ENCODE results near the gene NEU2. TPM values are rescaled to one million over a fixed set of nuclear protein-coding genes. Genes with fewer than 3 reads are reported as not detected.

Gene NEU2
- polyA plus RNA-seq, 3 donors: not detected

GRCh38 chr2:233060501-233060979, 28.1 kb downstream of the NEU2 start:
- Mint-ChIP-seq H3K27ac (peak overlapping the region; percentile 92 to 97 (median 96)), H3K4me3 (peak overlapping the region; percentile 97 to 98), H3K27me3 (ENCODE audit: low read depth in 3 of 3) (peaks cover 0 to 4% (median 0%) of the 10 kb centered on the region in 3 donors), H3K4me1 (peaks cover 52% of the 10 kb centered on the region), H3K36me3 (peaks cover 0 to 15% of the 10 kb centered on the region in 2 donors), H3K9me3 (peaks cover 0 to 3% (median 0%) of the 10 kb centered on the region in 7 donors)
- no peaks in the 10 kb centered on the region for H3K27me3 ChIP-seq (ENCODE audit: control insufficient read depth in 2 of 2, insufficient read depth in 2 of 2, low read length in 2 of 2)
- peak overlapping the region; percentile 84 for H3K4me2 ChIP-seq (replicated peaks; ENCODE audit: extremely low read depth, low read length, poor library complexity, severe bottlenecking)
- H2AFZ ChIP-seq (ENCODE audit: insufficient read depth, low read depth, low read length, poor library complexity, severe bottlenecking): peak overlapping the region; percentile 96
- peaks cover 70% of the 10 kb centered on the region for H3K79me2 ChIP-seq (ENCODE audit: insufficient read depth, low read length)
- H4K20me1 ChIP-seq (ENCODE audit: insufficient read depth, low read length): peaks cover 49% of the 10 kb centered on the region
- DNase-seq: no peak
- H3K36me3 ChIP-seq (replicated peaks in 1 of 2; ENCODE audit: control insufficient read depth in 1 of 2, insufficient read depth in 2 of 2, low read length in 2 of 2): peaks cover 0 to 3% of the 10 kb centered on the region in 2 donors
- H3K4me3 ChIP-seq (replicated peaks in 1 of 3; ENCODE audit: low read depth in 2 of 3, low read length in 3 of 3): peak overlapping the region; percentile 81 to 99 (median 87)
- peaks cover 48 to 60% of the 10 kb centered on the region in 2 donors for H3K4me1 ChIP-seq (ENCODE audit: control insufficient read depth in 1 of 2, insufficient read depth in 2 of 2, low read length in 2 of 2)
- intact Hi-C loops (cut with micrococcal nuclease): loop anchor here (2.0 to 5.0 kb wide), 3 partner anchors 26 to 182 kb away; no protein-coding TSS in a partner anchor
- WGBS (ENCODE audit: insufficient coverage): 0% methylated on average over 13 of the region's 13 CpGs
- H3K9ac ChIP-seq (ENCODE audit: insufficient read depth, low read length, poor library complexity, severe bottlenecking): peak overlapping the region; percentile 96
- TF ChIP-seq, protein P1, sequence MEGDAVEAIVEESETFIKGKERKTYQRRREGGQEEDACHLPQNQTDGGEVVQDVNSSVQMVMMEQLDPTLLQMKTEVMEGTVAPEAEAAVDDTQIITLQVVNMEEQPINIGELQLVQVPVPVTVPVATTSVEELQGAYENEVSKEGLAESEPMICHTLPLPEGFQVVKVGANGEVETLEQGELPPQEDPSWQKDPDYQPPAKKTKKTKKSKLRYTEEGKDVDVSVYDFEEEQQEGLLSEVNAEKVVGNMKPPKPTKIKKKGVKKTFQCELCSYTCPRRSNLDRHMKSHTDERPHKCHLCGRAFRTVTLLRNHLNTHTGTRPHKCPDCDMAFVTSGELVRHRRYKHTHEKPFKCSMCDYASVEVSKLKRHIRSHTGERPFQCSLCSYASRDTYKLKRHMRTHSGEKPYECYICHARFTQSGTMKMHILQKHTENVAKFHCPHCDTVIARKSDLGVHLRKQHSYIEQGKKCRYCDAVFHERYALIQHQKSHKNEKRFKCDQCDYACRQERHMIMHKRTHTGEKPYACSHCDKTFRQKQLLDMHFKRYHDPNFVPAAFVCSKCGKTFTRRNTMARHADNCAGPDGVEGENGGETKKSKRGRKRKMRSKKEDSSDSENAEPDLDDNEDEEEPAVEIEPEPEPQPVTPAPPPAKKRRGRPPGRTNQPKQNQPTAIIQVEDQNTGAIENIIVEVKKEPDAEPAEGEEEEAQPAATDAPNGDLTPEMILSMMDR (IDR thresholded peaks at IDR 0.05): no peak
- no peaks in the 10 kb centered on the region for H3K9me3 ChIP-seq (replicated peaks in 1 of 2; ENCODE audit: control insufficient read depth in 1 of 2, insufficient read depth in 1 of 2, low read length in 2 of 2)
- H3K27ac ChIP-seq (ENCODE audit: low read depth in 1 of 2, low read length in 2 of 2): peak overlapping the region; percentile 80 to 99

DNA sequence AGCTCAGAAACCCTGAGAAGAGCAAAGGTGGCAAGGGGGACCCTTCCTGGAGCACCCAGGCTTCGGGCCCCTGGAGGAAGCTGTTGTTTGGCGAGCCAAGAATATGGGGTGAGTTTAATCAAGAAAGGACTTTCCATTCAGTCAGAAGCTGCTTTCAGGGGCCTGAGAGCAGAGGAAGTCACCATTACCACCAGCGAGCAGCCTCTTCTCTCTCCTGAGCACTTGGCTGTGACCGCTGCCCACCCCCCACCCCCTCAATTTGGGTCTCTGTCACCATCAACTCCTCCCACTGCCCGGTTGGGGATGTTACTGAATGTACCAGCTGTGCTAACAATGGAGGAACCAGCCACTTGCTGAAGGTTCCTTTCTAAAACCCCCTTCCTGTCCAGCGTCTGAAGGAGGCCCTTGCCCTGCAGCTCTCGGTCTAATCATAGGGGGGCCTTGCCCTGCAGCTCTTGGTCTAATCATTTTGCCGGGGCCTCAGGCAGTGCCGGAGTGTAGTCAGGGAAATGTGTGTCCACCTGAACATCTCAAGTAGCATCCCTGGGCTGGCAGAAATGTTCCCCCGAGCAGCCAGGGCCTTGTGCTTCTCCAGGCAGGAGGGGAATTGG, 28.6 kb downstream of the NEU2 start:
- peak; percentile 48 to 60 (median 51) for DNase-seq
- peak overlapping the region; percentile 84 for H3K4me2 ChIP-seq (replicated peaks; ENCODE audit: extremely low read depth, low read length, poor library complexity, severe bottlenecking)
- peaks cover 54% of the 10 kb centered on the region for H4K20me1 ChIP-seq (ENCODE audit: insufficient read depth, low read length)
- H3K4me1 ChIP-seq (ENCODE audit: control insufficient read depth in 1 of 2, insufficient read depth in 2 of 2, low read length in 2 of 2): peaks cover 50 to 63% of the 10 kb centered on the region in 2 donors
- H3K27me3 ChIP-seq (ENCODE audit: control insufficient read depth in 2 of 2, insufficient read depth in 2 of 2, low read length in 2 of 2): no peaks in the 10 kb centered on the region
- WGBS (ENCODE audit: insufficient coverage): 0% methylated on average over 1 of the region's 10 CpGs
- no peak overlapping the region for H2AFZ ChIP-seq (ENCODE audit: insufficient read depth, low read depth, low read length, poor library complexity, severe bottlenecking)
- H3K4me3 ChIP-seq (replicated peaks in 1 of 3; ENCODE audit: low read depth in 2 of 3, low read length in 3 of 3): peak overlapping the region; percentile 81 to 99 (median 87)
- peak overlapping the region; percentile 92 to 97 (median 96) for H3K27ac Mint-ChIP-seq
- peaks cover 2 to 5% of the 10 kb centered on the region in 2 donors for H3K36me3 ChIP-seq (replicated peaks in 1 of 2; ENCODE audit: control insufficient read depth in 1 of 2, insufficient read depth in 2 of 2, low read length in 2 of 2)
- TF ChIP-seq, protein P1 (IDR thresholded peaks at IDR 0.05): no peak
- no peaks in the 10 kb centered on the region for H3K9me3 ChIP-seq (replicated peaks in 1 of 2; ENCODE audit: control insufficient read depth in 1 of 2, insufficient read depth in 1 of 2, low read length in 2 of 2)
- peaks cover 3 to 17% of the 10 kb centered on the region in 2 donors for H3K36me3 Mint-ChIP-seq
- H3K9me3 Mint-ChIP-seq: peaks cover 0 to 3% (median 0%) of the 10 kb centered on the region in 7 donors
- H3K27ac ChIP-seq (ENCODE audit: low read depth in 1 of 2, low read length in 2 of 2): peak overlapping the region; percentile 80 to 99
- peak overlapping the region; percentile 96 for H3K9ac ChIP-seq (ENCODE audit: insufficient read depth, low read length, poor library complexity, severe bottlenecking)
- intact Hi-C loops (cut with micrococcal nuclease): loop anchor here (2.0 to 5.0 kb wide), 3 partner anchors 26 to 181 kb away; no protein-coding TSS in a partner anchor
- peaks cover 75% of the 10 kb centered on the region for H3K79me2 ChIP-seq (ENCODE audit: insufficient read depth, low read length)
- peaks cover 53% of the 10 kb centered on the region for H3K4me1 Mint-ChIP-seq
- H3K4me3 Mint-ChIP-seq: peak overlapping the region; percentile 97 to 98
- peaks cover 0 to 4% (median 0%) of the 10 kb centered on the region in 3 donors for H3K27me3 Mint-ChIP-seq (ENCODE audit: low read depth in 3 of 3)

Measured in CD14-positive monocyte (primary cell).